Activated CD8-positive, alpha-beta memory T cell treated with anti-CD3 and anti-CD28 coated beads, Interleukin-2, amount 10 ng/mL, durations not matched to agents 7 days and 5 days (primary cell): Measurements from ENCODE around the gene TWNK. TPM values are rescaled to one million over a fixed set of nuclear protein-coding genes. Genes with fewer than 3 reads are reported as not detected.

Experiments used
- ATAC-seq: fragments of 150-1000 bp; cut with Tn5 transposase; one replicate; pipeline ENCODE4 v1.10.0; 2021; ENCODE audit warnings: moderate library complexity
- CTCF ChIA-PET: fragments of 350-600 bp; sonication (Branson Sonifier 250); formaldehyde crosslinking; loops from one replicate; lab custom pipeline; 2021; ENCODE audit warnings: antibody characterized with exemption; lab: Charles Lee
- DNase-seq: peaks from one replicate; pipeline ENCODE4 v3.0.0-alpha.2; 2020
- H3K27ac Mint-ChIP-seq: one replicate; pipeline ENCODE4 v1.8.0; 2021; ENCODE audit warnings: mild to moderate bottlenecking, mixed read lengths
- H3K27me3 Mint-ChIP-seq: one replicate; pipeline ENCODE4 v1.8.0; 2021; ENCODE audit warnings: mixed read lengths
- H3K36me3 Mint-ChIP-seq: one replicate; pipeline ENCODE4 v1.8.0; 2021; ENCODE audit warnings: mild to moderate bottlenecking, mixed read lengths
- H3K4me1 Mint-ChIP-seq: one replicate; pipeline ENCODE4 v1.8.0; 2021; ENCODE audit warnings: mixed read lengths
- H3K4me3 Mint-ChIP-seq: one replicate; pipeline ENCODE4 v1.8.0; 2021; ENCODE audit warnings: mild to moderate bottlenecking, moderate library complexity, mixed read lengths
- H3K9me3 Mint-ChIP-seq: one replicate; pipeline ENCODE4 v1.8.0; 2022; ENCODE audit warnings: low read depth, mixed read lengths
- total RNA-seq, 2 experiments: library from RNA; stranded (reverse); gene quantifications; one replicate each; pipeline ENCODE4 v1.2.3, GENCODE V29; 2021

Gene TWNK
- total RNA-seq, 2 experiments from 2014 or later, result 11.2 to 18.7 TPM

DNA sequence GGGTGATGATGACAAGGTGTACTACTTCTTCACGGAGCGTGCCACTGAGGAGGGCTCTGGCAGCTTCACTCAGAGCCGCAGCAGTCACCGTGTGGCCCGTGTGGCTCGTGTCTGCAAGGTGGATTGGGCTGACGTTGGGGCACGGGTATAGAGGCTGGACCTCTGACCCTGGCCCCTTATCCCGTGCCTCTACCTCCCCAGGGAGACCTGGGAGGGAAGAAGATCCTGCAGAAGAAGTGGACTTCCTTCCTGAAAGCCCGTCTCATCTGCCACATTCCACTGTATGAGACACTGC is 8.5 kb upstream of the TWNK start:
- CTCF ChIA-PET, result no interaction called here
- no peaks in the 10 kb centered on the region for H3K27me3 Mint-ChIP-seq
- H3K36me3 Mint-ChIP-seq, result no peaks in the 10 kb centered on the region
- DNase-seq (no peak), ATAC-seq (no peak)
- no peaks in the 10 kb centered on the region for H3K9me3 Mint-ChIP-seq
- H3K4me1 Mint-ChIP-seq, result no peaks in the 10 kb centered on the region
- H3K4me3 Mint-ChIP-seq, result no peak overlapping the region
- no peak overlapping the region for H3K27ac Mint-ChIP-seq

DNA sequence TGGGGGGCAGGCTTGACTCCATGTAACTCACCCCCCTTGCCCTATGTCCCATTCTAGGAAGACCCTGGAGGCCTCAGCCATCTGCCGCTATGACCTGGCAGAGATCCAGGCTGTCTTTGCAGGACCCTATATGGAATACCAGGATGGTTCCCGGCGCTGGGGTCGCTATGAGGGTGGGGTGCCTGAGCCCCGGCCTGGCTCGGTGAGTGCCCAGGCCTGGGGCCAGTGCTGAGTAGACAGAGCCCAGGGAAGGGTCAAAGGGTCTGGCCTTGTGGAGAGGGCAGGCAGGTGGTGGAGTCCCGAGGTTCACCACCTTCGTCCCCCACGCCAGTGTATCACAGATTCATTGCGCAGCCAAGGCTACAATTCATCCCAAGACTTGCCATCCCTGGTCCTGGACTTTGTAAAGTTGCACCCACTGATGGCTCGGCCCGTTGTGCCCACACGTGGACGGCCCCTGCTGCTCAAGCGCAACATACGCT is 7.5 kb upstream of the TWNK start:
- no peak for ATAC-seq
- no peak for DNase-seq
- Mint-ChIP-seq H3K27me3 (no peaks in the 10 kb centered on the region), H3K9me3 (no peaks in the 10 kb centered on the region), H3K36me3 (no peaks in the 10 kb centered on the region), H3K27ac (no peak overlapping the region), H3K4me1 (no peaks in the 10 kb centered on the region), H3K4me3 (no peak overlapping the region)
- CTCF ChIA-PET, result no interaction called here

DNA sequence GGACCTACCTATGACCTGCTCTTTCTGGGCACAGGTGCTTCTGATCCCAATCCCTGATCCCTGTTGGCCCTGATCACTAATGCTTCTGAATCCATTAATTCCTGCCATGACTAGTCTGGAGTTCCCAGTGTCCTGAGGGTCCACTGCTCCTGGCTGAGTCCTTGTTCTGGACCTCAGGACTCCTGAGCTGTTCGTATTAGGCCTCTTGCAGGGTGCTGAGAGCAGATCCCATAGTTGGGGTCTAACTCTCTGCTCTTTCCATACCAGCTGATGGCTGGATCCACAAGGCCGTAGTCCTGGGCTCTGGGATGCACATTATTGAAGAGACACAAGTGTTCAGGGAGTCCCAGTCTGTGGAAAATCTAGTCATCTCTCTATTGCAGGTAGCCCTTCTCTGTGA is 7.0 kb upstream of the TWNK start:
- peak; percentile 25 for DNase-seq

DNA sequence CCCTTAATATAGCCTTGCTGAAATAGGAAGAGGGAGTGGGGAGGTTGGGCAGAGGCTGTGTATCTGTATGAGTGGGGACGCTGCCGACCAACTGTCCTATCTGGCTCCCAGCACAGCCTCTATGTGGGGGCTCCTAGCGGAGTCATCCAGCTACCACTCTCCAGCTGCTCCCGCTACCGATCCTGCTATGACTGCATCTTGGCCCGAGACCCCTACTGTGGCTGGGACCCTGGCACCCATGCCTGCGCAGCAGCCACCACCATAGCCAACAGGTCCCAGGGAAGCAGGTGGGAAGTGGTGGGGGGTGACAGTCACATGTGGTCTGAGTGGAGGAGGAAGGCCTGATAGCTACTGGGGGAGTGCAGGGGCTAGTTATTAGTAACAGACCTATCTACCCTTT is 6.6 kb upstream of the TWNK start:
- no peaks in the 10 kb centered on the region for H3K27me3 Mint-ChIP-seq
- H3K27ac Mint-ChIP-seq, result no peak overlapping the region
- peaks cover 2% of the 10 kb centered on the region for H3K4me1 Mint-ChIP-seq
- no peaks in the 10 kb centered on the region for H3K9me3 Mint-ChIP-seq
- ATAC-seq (no peak), DNase-seq (peak; percentile 38)
- no peaks in the 10 kb centered on the region for H3K36me3 Mint-ChIP-seq
- CTCF ChIA-PET, result interaction anchor here (1.0 to 1.1 kb wide), 2 partner anchors 17 to 33 kb away, joined by 5 to 6 read pairs; no protein-coding TSS in a partner anchor
- no peak overlapping the region for H3K4me3 Mint-ChIP-seq

More for the DNA sequence above, 7.0 kb upstream of the TWNK start:
- Mint-ChIP-seq H3K4me3 (no peak overlapping the region), H3K9me3 (no peaks in the 10 kb centered on the region), H3K27ac (no peak overlapping the region), H3K36me3 (no peaks in the 10 kb centered on the region), H3K27me3 (no peaks in the 10 kb centered on the region), H3K4me1 (no peaks in the 10 kb centered on the region)
- no peak for ATAC-seq
- CTCF ChIA-PET, result no interaction called here

DNA sequence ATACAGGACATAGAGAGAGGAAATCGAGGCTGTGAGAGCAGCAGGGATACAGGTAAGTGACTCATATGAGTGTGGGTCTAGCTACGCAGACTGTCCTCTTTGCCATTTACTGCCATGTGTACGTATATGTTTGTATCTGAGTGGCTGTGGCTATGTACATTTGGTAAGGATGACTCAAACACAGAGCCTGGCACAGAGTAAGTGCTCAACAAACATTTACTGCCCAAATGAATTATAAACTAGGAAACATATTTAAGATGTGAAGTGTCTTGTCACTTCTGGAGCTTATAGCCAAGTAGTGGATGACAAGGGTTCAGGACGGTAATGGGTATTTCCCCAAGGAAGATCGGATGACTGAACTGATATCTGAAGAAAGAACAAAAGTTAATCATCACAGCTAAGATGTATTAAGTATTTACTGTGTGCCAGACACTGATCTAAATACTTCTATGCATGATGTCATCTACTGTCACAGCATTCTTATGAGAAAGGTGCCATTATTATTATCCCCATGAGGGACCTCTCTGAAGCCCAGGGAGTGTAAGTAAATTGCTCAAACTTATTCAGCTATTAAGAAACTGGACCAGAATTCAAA is 6.1 kb upstream of the TWNK start:
- no peak overlapping the region for H3K4me3 Mint-ChIP-seq
- ATAC-seq (no peak), DNase-seq (no peak)
- CTCF ChIA-PET, result interaction anchor here (1.0 to 1.1 kb wide), 2 partner anchors 17 to 33 kb away, joined by 5 to 6 read pairs; no protein-coding TSS in a partner anchor
- no peak overlapping the region for H3K27ac Mint-ChIP-seq
- no peaks in the 10 kb centered on the region for H3K27me3 Mint-ChIP-seq
- H3K36me3 Mint-ChIP-seq, result no peaks in the 10 kb centered on the region
- no peaks in the 10 kb centered on the region for H3K9me3 Mint-ChIP-seq
- peaks cover 8% of the 10 kb centered on the region for H3K4me1 Mint-ChIP-seq

DNA sequence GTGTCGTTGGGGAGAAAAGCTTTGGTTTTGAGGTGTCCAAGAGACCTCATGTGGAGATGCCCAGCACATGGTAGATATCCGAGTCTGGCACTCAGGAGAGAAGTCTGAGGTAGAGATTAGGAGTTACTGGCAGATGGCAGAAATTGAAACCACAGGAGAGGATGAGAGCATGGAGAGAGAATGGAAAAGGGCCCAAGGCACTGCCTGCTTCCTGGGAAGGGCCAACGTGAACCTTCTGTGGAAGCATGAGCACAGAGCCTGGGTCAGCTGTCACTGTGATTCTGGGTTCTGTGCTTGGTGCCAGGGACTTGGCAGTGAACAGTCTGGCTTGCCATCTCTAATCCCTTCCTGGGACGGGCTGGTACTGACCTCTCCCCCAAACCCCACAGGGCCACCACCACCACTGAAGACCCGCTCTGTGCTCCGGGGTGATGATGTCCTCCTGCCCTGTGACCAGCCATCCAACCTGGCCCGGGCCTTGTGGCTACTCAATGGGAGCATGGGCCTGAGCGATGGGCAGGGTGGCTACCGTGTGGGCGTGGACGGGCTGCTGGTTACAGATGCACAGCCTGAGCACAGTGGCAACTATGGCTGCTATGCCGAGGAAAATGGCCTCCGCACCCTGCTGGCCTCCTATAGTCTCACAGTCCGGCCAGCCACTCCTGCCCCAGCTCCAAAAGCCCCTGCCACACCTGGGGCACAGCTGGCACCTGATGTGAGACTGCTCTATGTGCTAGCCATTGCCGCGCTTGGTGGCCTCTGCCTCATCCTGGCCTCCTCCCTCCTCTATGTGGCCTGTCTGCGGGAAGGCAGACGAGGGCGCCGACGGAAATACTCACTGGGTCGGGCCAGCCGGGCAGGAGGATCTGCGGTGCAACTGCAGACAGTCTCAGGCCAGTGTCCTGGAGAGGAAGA is 4.2 kb upstream of the TWNK start:
- Mint-ChIP-seq H3K36me3 (peaks cover 4% of the 10 kb centered on the region), H3K9me3 (no peaks in the 10 kb centered on the region), H3K4me3 (no peak overlapping the region), H3K27ac (no peak overlapping the region), H3K27me3 (no peaks in the 10 kb centered on the region), H3K4me1 (peaks cover 21% of the 10 kb centered on the region)
- DNase-seq (no peak), ATAC-seq (no peak)
- CTCF ChIA-PET, result interaction anchor here (1.1 kb wide), 1 partner anchor 55 kb away, joined by 3 read pairs; no protein-coding TSS in a partner anchor

DNA sequence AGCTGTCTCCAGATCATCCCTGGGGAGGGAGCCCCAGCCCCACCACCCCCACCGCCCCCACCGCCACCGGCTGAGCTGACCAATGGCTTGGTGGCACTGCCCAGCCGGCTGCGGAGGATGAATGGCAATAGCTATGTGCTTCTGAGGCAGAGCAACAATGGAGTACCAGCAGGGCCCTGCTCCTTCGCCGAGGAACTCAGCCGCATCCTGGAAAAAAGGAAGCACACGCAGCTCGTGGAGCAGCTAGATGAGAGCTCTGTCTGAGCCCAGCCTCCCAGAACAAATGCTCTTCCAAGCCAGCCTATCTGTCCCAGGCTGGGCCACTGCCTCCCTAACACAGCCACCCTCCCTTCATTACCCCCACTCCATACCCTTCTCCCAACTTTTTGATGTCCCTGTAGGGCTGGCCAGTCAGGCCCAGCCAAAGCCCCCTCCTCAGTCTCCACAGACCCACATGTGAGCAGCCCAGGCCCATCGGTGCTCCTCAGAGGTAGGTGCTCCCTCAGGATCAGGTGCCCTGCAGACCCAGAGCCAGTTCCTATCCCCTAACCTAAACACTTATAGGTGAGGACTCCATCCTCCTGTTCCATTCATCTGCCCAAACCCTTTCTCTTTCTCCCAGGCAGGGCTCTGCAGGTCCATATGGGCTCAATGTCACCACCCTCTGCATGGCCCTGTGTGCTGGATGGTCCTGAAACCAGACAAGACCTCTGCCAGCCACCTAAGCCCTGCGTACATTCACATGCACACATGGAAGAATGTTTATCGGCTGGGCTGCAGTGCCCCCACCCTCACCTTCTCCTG is 3.3 kb upstream of the TWNK start:
- H3K36me3 Mint-ChIP-seq, result peaks cover 4% of the 10 kb centered on the region
- ATAC-seq (no peak), DNase-seq (no peak)
- no peaks in the 10 kb centered on the region for H3K9me3 Mint-ChIP-seq
- no peak overlapping the region for H3K4me3 Mint-ChIP-seq
- no peak overlapping the region for H3K27ac Mint-ChIP-seq
- CTCF ChIA-PET, result interaction anchor here (1.1 kb wide), 1 partner anchor 56 kb away, joined by 3 read pairs; no protein-coding TSS in a partner anchor
- no peaks in the 10 kb centered on the region for H3K27me3 Mint-ChIP-seq
- H3K4me1 Mint-ChIP-seq, result peaks cover 25% of the 10 kb centered on the region

DNA sequence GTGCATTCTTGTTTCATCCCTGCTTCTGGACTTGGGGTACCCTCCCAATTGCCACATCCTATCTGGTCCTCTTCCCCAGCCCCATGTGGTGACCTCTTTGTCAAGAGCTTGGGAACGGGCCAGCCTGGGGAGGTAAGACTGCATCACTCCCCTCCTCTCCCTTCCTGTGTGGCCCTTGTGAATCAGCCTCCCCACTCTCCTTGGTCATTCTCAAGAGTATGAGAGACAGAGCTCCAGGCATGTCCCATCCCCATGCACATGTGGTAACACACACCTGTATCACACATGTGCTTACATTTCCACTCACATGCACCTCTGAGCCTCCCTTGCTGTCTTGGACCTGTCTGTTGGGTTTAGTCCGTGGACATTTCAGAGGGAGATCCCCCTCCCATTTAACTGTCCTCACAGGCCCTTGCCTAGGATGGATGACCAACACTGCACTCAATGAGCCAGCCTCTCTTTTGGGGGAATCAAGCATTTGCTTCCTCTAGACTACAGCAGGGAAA is 2.6 kb upstream of the TWNK start:
- CTCF ChIA-PET, result interaction anchor here (1.1 to 4.8 kb wide), 3 partner anchors 13 to 57 kb away, joined by 3 to 41 read pairs (median 12); no protein-coding TSS in a partner anchor
- H3K36me3 Mint-ChIP-seq, result peaks cover 4% of the 10 kb centered on the region
- H3K27ac Mint-ChIP-seq, result no peak overlapping the region
- H3K27me3 Mint-ChIP-seq, result no peaks in the 10 kb centered on the region
- peaks cover 30% of the 10 kb centered on the region for H3K4me1 Mint-ChIP-seq
- DNase-seq (no peak), ATAC-seq (no peak)
- no peaks in the 10 kb centered on the region for H3K9me3 Mint-ChIP-seq
- H3K4me3 Mint-ChIP-seq, result no peak overlapping the region

DNA sequence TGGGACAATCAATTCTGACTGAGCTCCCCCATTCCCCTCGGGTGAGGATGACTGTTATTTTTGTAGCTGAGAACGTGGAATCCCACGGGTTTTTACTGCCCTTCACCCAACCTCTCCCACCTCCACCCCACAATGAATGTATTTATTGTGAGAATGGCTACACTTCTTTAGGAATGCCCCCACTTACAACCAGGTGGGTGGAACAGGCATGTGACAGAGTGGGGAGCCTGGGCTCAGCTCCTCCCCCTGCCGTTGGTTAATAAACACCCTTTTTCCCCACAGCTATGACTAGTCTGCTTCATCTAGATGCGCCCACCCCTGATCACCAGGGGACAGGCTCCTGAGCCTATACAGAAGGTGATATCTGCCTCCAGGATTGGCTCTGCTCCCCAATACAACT is 2.0 kb upstream of the TWNK start:
- ATAC-seq (no peak), DNase-seq (no peak)
- CTCF ChIA-PET, result interaction anchor here (3.1 to 4.8 kb wide), 2 partner anchors 12 to 29 kb away, joined by 12 to 41 read pairs; no protein-coding TSS in a partner anchor
- no peak overlapping the region for H3K27ac Mint-ChIP-seq
- H3K4me3 Mint-ChIP-seq, result no peak overlapping the region
- H3K36me3 Mint-ChIP-seq, result peaks cover 5% of the 10 kb centered on the region
- H3K9me3 Mint-ChIP-seq, result no peaks in the 10 kb centered on the region
- H3K4me1 Mint-ChIP-seq, result peaks cover 32% of the 10 kb centered on the region
- no peaks in the 10 kb centered on the region for H3K27me3 Mint-ChIP-seq

DNA sequence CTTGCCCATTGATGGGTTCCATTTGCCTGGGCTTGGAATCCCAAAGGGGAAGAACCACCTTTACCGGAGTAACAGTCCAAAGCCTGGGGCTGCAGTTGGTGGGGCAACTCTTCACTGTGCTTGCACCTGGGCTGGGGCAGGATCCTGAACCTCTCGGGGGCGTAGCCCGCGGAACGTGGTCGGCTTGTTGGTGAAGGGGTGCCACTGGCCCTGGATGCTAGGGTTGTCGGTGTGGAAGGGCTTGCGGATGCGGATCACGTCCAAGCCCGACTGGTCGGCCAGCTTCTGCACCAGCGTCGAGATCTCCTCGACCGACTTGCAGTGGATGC is 756 bp upstream of the TWNK start:
- no peaks in the 10 kb centered on the region for H3K9me3 Mint-ChIP-seq
- H3K36me3 Mint-ChIP-seq, result peaks cover 16% of the 10 kb centered on the region
- peak overlapping the region; percentile 85 for H3K27ac Mint-ChIP-seq
- CTCF ChIA-PET, result interaction anchor here (0.8 to 4.8 kb wide), 7 partner anchors 11 to 468 kb away, joined by 3 to 41 read pairs (median 7); partner anchors contain the start of genes LZTS2 and SEMA4G
- ATAC-seq (no peak), DNase-seq (no peak)
- no peaks in the 10 kb centered on the region for H3K27me3 Mint-ChIP-seq
- peaks cover 37% of the 10 kb centered on the region for H3K4me1 Mint-ChIP-seq
- H3K4me3 Mint-ChIP-seq, result peak overlapping the region; percentile 91

DNA sequence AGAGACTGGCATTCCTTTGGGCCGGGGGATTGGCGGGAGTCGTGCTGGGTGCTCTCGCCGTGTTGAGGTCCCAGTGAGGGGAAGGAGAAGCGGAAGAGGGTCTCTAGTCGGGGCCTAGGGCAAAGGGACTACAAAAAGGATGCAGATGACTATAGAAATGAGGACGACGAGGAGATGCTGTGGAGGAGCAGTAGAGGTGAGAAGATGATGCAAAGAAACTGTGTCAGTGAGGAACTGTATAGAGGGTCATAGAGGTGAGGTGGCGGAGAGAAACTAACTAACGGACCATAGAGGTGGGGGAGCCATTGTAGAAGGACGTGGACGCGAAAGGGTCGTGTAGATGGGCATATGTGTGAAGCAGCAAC is 324 bp downstream of the TWNK start:
- H3K36me3 Mint-ChIP-seq, result peaks cover 17% of the 10 kb centered on the region
- peak overlapping the region; percentile 91 for H3K4me3 Mint-ChIP-seq
- H3K4me1 Mint-ChIP-seq, result peaks cover 37% of the 10 kb centered on the region
- no peaks in the 10 kb centered on the region for H3K9me3 Mint-ChIP-seq
- H3K27ac Mint-ChIP-seq, result peak overlapping the region; percentile 85
- no peak for ATAC-seq
- no peaks in the 10 kb centered on the region for H3K27me3 Mint-ChIP-seq
- no peak for DNase-seq
- CTCF ChIA-PET, result interaction anchor here (1.4 to 4.8 kb wide), 4 partner anchors 10 to 469 kb away, joined by 3 to 41 read pairs (median 10); no protein-coding TSS in a partner anchor

DNA sequence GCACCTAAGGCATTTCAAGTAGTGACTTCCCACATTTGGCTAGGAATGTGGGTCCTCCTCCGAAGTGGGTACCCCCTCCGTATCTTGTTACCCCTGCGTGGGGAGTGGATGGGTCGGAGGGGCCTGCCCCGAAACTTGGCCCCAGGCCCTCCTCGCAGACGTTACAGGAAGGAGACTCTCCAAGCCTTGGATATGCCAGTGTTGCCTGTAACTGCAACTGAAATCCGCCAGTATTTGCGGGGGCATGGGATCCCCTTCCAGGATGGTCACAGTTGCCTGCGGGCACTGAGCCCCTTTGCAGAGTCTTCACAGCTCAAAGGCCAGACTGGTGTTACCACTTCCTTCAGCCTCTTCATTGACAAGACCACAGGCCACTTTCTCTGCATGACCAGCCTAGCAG is 823 bp downstream of the TWNK start:
- H3K36me3 Mint-ChIP-seq, result peaks cover 19% of the 10 kb centered on the region
- H3K27me3 Mint-ChIP-seq, result no peaks in the 10 kb centered on the region
- H3K9me3 Mint-ChIP-seq, result no peaks in the 10 kb centered on the region
- H3K4me1 Mint-ChIP-seq, result peaks cover 37% of the 10 kb centered on the region
- CTCF ChIA-PET, result interaction anchor here (3.6 to 4.8 kb wide), 2 partner anchors 9 to 23 kb away, joined by 8 to 41 read pairs; no protein-coding TSS in a partner anchor
- peak overlapping the region; percentile 85 for H3K27ac Mint-ChIP-seq
- DNase-seq, result no peak
- H3K4me3 Mint-ChIP-seq, result peak overlapping the region; percentile 91
- no peak for ATAC-seq

DNA sequence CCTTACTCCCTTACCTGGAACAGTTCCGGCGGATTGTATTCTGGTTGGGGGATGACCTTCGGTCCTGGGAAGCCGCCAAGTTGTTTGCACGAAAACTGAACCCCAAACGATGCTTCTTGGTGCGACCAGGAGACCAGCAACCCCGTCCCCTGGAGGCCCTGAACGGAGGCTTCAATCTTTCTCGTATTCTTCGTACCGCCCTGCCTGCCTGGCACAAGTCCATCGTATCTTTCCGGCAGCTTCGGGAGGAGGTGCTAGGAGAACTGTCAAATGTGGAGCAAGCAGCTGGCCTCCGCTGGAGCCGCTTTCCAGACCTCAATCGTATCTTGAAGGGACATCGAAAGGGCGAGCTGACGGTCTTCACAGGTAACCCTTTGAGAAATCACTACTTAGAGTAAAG is 1.7 kb downstream of the TWNK start:
- H3K4me3 Mint-ChIP-seq, result no peak overlapping the region

More for the DNA sequence above, 1.7 kb downstream of the TWNK start:
- Mint-ChIP-seq H3K27ac (no peak overlapping the region), H3K27me3 (no peaks in the 10 kb centered on the region), H3K36me3 (peaks cover 22% of the 10 kb centered on the region), H3K9me3 (no peaks in the 10 kb centered on the region), H3K4me1 (peaks cover 37% of the 10 kb centered on the region)
- DNase-seq (no peak), ATAC-seq (no peak)
- CTCF ChIA-PET, result interaction anchor here (1.4 to 4.8 kb wide), 3 partner anchors 8 to 42 kb away, joined by 3 to 41 read pairs (median 8); partner anchors contain the start of genes PDZD7 and SFXN3
